ENCODE data around the gene ERMP1. TPM values are rescaled to one million over a fixed set of nuclear protein-coding genes. Genes with fewer than 3 reads are reported as not detected.
A peak's percentile ranks its signal among the peaks of the same experiment; 100 is the strongest.
"Not testable (repeated sequence)": the region's sequence is repeated elsewhere in the genome, so short reads cannot be mapped to it uniquely, and the experiment has no call there.

Gene ERMP1
- total and polyA plus RNA-seq, 4 donors, result 3.1 to 21.5 (median 13.0) TPM

DNA sequence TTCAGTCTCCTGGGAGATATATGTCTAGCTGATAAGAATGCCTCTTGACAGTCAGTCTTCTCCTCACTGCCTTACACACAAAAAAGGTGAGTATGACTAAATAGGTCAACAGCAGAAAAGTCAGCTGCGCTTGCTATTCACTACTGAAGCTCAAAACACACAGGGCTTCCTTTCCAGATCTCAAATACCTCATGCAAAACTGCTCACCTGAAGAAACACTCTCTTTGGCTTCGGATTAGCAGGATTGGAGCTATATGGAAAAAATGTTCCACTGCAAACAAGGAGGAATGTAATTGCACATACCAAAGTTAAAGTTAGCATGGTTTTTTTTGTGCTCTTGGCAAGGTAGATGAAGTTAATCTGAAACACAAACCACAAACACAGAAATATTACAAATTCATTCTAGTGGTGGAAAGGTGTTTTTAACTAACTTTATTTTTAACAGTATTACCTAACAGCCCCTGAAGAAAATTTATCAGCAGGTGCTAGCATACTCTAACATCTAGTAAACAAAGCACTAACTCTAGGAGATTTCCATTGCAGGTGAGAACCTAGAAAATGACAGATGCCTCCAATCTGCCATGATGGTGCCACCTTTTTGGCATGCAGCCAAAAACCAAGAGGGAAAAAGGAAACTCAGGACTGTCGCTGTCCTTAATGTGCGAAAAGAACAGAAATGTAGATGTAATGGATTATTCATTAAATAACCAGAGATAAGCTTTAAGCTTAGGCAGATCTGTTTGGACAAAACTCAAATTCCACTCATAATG lies 31.8 kb downstream of the ERMP1 start:
- 77 to 81% methylated on average over 4 of the region's 4 CpGs for WGBS, 2 donors
- H3K9ac ChIP-seq (ENCODE audit: insufficient read depth in 1 of 2, low read length in 2 of 2), result no peak overlapping the region
- TF ChIP-seq, protein P1, sequence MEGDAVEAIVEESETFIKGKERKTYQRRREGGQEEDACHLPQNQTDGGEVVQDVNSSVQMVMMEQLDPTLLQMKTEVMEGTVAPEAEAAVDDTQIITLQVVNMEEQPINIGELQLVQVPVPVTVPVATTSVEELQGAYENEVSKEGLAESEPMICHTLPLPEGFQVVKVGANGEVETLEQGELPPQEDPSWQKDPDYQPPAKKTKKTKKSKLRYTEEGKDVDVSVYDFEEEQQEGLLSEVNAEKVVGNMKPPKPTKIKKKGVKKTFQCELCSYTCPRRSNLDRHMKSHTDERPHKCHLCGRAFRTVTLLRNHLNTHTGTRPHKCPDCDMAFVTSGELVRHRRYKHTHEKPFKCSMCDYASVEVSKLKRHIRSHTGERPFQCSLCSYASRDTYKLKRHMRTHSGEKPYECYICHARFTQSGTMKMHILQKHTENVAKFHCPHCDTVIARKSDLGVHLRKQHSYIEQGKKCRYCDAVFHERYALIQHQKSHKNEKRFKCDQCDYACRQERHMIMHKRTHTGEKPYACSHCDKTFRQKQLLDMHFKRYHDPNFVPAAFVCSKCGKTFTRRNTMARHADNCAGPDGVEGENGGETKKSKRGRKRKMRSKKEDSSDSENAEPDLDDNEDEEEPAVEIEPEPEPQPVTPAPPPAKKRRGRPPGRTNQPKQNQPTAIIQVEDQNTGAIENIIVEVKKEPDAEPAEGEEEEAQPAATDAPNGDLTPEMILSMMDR (IDR thresholded peaks at IDR 0.05; ENCODE audit: control extremely low read depth, extremely low read depth), result no peak
- peaks cover 0 to 9% (median 5%) of the 10 kb centered on the region in 4 donors for H3K36me3 ChIP-seq (ENCODE audit: control insufficient read depth in 4 of 4, insufficient read depth in 4 of 4, low read length in 4 of 4)
- no peaks in the 10 kb centered on the region for H3K9me3 ChIP-seq (ENCODE audit: control insufficient read depth in 4 of 4, insufficient read depth in 3 of 4, low read length in 3 of 4)
- DNase-seq (peak in 2 of 3 donors; percentile 9 to 26), ATAC-seq (ENCODE audit: insufficient read depth, low FRiP score) (no peak)
- H3K27me3 ChIP-seq (ENCODE audit: control insufficient read depth in 3 of 3, insufficient read depth in 3 of 3, low read length in 2 of 3), result no peaks in the 10 kb centered on the region
- peaks cover 0 to 3% (median 0%) of the 10 kb centered on the region in 5 donors for H3K4me1 ChIP-seq (ENCODE audit: control insufficient read depth in 5 of 5, insufficient read depth in 5 of 5, low read length in 5 of 5)
- no peak overlapping the region for H3K27ac ChIP-seq (ENCODE audit: low read depth in 1 of 2, low read length in 1 of 2)
- H3K4me3 ChIP-seq, result no peak overlapping the region

DNA sequence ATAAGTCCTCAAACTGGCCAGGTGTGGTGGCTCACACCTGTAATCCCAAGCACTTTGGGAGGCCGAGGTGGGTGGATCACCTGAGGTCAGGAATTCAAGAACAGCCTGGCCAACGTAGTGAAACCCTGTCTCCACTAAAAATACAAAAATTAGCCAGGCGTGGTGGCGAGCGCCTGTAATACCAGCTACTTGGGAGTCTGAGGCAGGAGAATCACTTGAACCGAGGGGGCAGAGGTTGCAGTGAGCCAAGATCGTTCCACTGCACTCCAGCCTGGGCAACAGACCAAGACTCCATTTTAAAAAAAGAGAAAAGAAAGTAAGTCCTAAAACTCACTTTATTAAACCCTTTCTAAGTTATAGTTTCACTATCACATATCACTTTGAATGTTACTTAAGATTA lies 32.5 kb downstream of the ERMP1 start:
- H3K4me3 ChIP-seq; H3K27me3 ChIP-seq (ENCODE audit: control insufficient read depth in 3 of 3, insufficient read depth in 3 of 3, low read length in 2 of 3); H3K9ac ChIP-seq (ENCODE audit: insufficient read depth in 1 of 2, low read length in 2 of 2); H3K4me1 ChIP-seq (ENCODE audit: control insufficient read depth in 5 of 5, insufficient read depth in 5 of 5, low read length in 5 of 5); H3K27ac ChIP-seq (ENCODE audit: low read depth in 1 of 2, low read length in 1 of 2); H3K9me3 ChIP-seq (ENCODE audit: control insufficient read depth in 4 of 4, insufficient read depth in 3 of 4, low read length in 3 of 4); H3K36me3 ChIP-seq (ENCODE audit: control insufficient read depth in 4 of 4, insufficient read depth in 4 of 4, low read length in 4 of 4); DNase-seq; ATAC-seq (ENCODE audit: insufficient read depth, low FRiP score): not testable (repeated sequence)
- 85 to 88% methylated on average over 7 of the region's 7 CpGs for WGBS, 2 donors

DNA sequence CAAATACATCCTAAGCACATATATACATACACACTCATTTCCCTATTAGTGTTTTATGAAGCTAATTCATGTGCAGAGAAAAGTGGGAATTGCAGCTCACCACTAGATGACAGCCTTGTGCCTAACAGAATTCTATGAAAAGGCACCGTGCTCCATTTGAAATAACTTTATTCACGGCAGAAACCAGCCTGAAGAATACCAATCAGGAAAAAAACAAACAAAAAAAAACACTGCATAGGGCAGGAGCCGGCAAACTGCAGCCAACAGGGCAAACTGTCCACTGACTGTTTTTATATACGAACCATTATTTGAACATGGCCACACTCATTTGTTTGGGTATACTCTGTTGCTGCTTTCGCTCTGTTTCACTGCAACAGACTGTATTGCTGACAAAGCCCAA lies 33.6 kb downstream of the ERMP1 start:
- peaks cover 0 to 9% (median 5%) of the 10 kb centered on the region in 4 donors for H3K36me3 ChIP-seq (ENCODE audit: control insufficient read depth in 4 of 4, insufficient read depth in 4 of 4, low read length in 4 of 4)
- TF ChIP-seq, protein P1 (IDR thresholded peaks at IDR 0.05; ENCODE audit: control extremely low read depth, extremely low read depth), result peak; percentile 57
- peak overlapping the region; percentile 39 to 72 for H3K9ac ChIP-seq (ENCODE audit: insufficient read depth in 1 of 2, low read length in 2 of 2)
- no peak overlapping the region for H3K27ac ChIP-seq (ENCODE audit: low read depth in 1 of 2, low read length in 1 of 2)
- H3K4me3 ChIP-seq, result peak overlapping the region; percentile 16
- ATAC-seq (ENCODE audit: insufficient read depth, low FRiP score) (no peak), DNase-seq (peak; percentile 40 to 74 (median 66))
- WGBS, 2 donors, result 26 to 34% methylated on average over 5 of the region's 5 CpGs
- no peaks in the 10 kb centered on the region for H3K9me3 ChIP-seq (ENCODE audit: control insufficient read depth in 4 of 4, insufficient read depth in 3 of 4, low read length in 3 of 4)
- H3K27me3 ChIP-seq (ENCODE audit: control insufficient read depth in 3 of 3, insufficient read depth in 3 of 3, low read length in 2 of 3), result no peaks in the 10 kb centered on the region
- peaks cover 0 to 3% (median 0%) of the 10 kb centered on the region in 5 donors for H3K4me1 ChIP-seq (ENCODE audit: control insufficient read depth in 5 of 5, insufficient read depth in 5 of 5, low read length in 5 of 5)

DNA sequence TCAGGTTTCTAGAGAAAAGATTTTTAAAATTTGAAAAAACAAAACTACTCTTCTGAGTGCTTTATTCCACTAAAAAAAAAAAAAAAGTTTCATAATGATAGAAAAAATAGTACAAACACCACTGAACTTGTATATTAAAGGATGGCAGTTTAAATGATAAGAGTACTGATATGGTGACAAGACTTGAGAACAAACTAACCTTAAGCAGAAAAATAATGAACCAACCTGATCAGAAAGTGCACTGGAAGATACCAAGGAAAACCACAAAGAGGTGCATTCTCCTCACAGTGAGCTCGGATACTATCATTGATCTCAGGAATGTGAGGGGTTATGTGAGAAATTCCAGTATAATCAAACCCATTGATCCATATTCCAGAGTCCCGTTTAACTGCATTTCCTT lies 34.3 kb downstream of the ERMP1 start:
- DNase-seq (no peak), ATAC-seq (ENCODE audit: insufficient read depth, low FRiP score) (no peak)
- no peak overlapping the region for H3K4me3 ChIP-seq
- H3K9ac ChIP-seq (ENCODE audit: insufficient read depth in 1 of 2, low read length in 2 of 2), result no peak overlapping the region
- no peaks in the 10 kb centered on the region for H3K9me3 ChIP-seq (ENCODE audit: control insufficient read depth in 4 of 4, insufficient read depth in 3 of 4, low read length in 3 of 4)
- no peak overlapping the region for H3K27ac ChIP-seq (ENCODE audit: low read depth in 1 of 2, low read length in 1 of 2)
- WGBS, 2 donors, result 77 to 92% methylated on average over 2 of the region's 2 CpGs
- no peaks in the 10 kb centered on the region for H3K27me3 ChIP-seq (ENCODE audit: control insufficient read depth in 3 of 3, insufficient read depth in 3 of 3, low read length in 2 of 3)
- peaks cover 0 to 3% (median 0%) of the 10 kb centered on the region in 5 donors for H3K4me1 ChIP-seq (ENCODE audit: control insufficient read depth in 5 of 5, insufficient read depth in 5 of 5, low read length in 5 of 5)
- H3K36me3 ChIP-seq (ENCODE audit: control insufficient read depth in 4 of 4, insufficient read depth in 4 of 4, low read length in 4 of 4), result peaks cover 0 to 9% (median 4%) of the 10 kb centered on the region in 4 donors
- TF ChIP-seq, protein P1 (IDR thresholded peaks at IDR 0.05; ENCODE audit: control extremely low read depth, extremely low read depth), result no peak
